OCI-LY3 (cell line): ENCODE measurements around the gene NID1.
A peak's percentile ranks its signal among the peaks of the same experiment; 100 is the strongest.

Source experiments
- H2AFZ ChIP-seq: fragments of 200-600, 300-600 bp; shearing (Covaris generic); 2 replicates; pipeline ENCODE4 v1.6.0; 2014; ENCODE audit warnings: antibody characterized with exemption, low read depth, low read length
- H3K27ac ChIP-seq: fragments of 200-600, 300-600 bp; sonication (generic); 2 replicates; pipeline ENCODE4 v1.5.1; 2014; ENCODE audit warnings: mild to moderate bottlenecking, low read length, moderate library complexity, mixed read lengths
- H3K27me3 ChIP-seq: fragments of 200-600, 300-600 bp; sonication (generic); 2 replicates; pipeline ENCODE4 v1.6.1; 2014; ENCODE audit warnings: low read depth, low read length, mixed read lengths
- H3K36me3 ChIP-seq: fragments of 200-600, 300-600 bp; sonication (generic); replicated peaks from 2 replicates; pipeline ENCODE3; 2014; ENCODE audit warnings: low read depth, low read length, mixed read lengths
- H3K4me1 ChIP-seq: fragments of 300-600, 200-600 bp; sonication (generic); 2 replicates; pipeline ENCODE4 v1.6.1; 2014; ENCODE audit warnings: low read length, mixed read lengths
- H3K4me2 ChIP-seq: fragments of 200-600, 300-600 bp; sonication (generic); 2 replicates; pipeline ENCODE4 v1.6.1; 2014; ENCODE audit warnings: low read length, mixed read lengths
- H3K4me3 ChIP-seq: fragments of 300-600, 200-600 bp; sonication (generic); 2 replicates; pipeline ENCODE4 v1.5.1; 2014; ENCODE audit warnings: antibody characterized with exemption, mild to moderate bottlenecking, low read length, moderate library complexity
- H3K79me2 ChIP-seq: fragments of 300-600, 200-600 bp; shearing (Covaris generic); 2 replicates; pipeline ENCODE4 v1.6.1; 2014; ENCODE audit warnings: mild to moderate bottlenecking, low read length, mixed read lengths
- H3K9ac ChIP-seq: fragments of 300-600, 200-600 bp; shearing (Covaris generic); 2 replicates; pipeline ENCODE4 v1.6.0; 2014; ENCODE audit warnings: mild to moderate bottlenecking, low read length, moderate library complexity
- H3K9me3 ChIP-seq: fragments of 200-600, 300-600 bp; shearing (Covaris generic); 2 replicates; pipeline ENCODE4 v1.6.1; 2014; ENCODE audit warnings: low read length, mixed read lengths; ENCODE audit not compliant: insufficient read depth
- H4K20me1 ChIP-seq: fragments of 200-600, 300-600 bp; sonication (generic); 2 replicates; pipeline ENCODE4 v1.6.1; 2016; ENCODE audit warnings: low read length, mixed read lengths; ENCODE audit not compliant: insufficient read depth
- EZH2phosphoT487 ChIP-seq: fragments of 200-600 bp; shearing (Covaris generic); IDR thresholded peaks from 2 replicates; pipeline ENCODE4 v1.6.1; 2018; ENCODE audit warnings: antibody characterized with exemption, mixed run types, low read depth
- TF ChIP-seq, protein P1 (sequence below): fragments of 200-600, 300-600 bp; sonication (generic); IDR thresholded peaks from 2 replicates; pipeline ENCODE4 v1.5.1; 2014; ENCODE audit warnings: antibody characterized with exemption, low read length, low read depth

Gene NID1

GRCh38 chr1:236107121-236107907, 42.4 kb upstream of the NID1 start:
- Histone ChIP-seq H4K20me1 (no peaks in the 10 kb centered on the region), H3K36me3 (no peaks in the 10 kb centered on the region), H3K4me2 (peak overlapping the region; percentile 79), H2AFZ (no peak overlapping the region), H3K4me3 (peak overlapping the region; percentile 72; the same call in 1 of the 2 replicates), H3K4me1 (peaks cover 22% of the 10 kb centered on the region), H3K9ac (no peak overlapping the region), H3K9me3 (no peaks in the 10 kb centered on the region), H3K27ac (no peak overlapping the region), H3K27me3 (peaks cover 8% of the 10 kb centered on the region; the same call in 1 of the 2 replicates), H3K79me2 (no peaks in the 10 kb centered on the region)
- TF ChIP-seq, protein P1, sequence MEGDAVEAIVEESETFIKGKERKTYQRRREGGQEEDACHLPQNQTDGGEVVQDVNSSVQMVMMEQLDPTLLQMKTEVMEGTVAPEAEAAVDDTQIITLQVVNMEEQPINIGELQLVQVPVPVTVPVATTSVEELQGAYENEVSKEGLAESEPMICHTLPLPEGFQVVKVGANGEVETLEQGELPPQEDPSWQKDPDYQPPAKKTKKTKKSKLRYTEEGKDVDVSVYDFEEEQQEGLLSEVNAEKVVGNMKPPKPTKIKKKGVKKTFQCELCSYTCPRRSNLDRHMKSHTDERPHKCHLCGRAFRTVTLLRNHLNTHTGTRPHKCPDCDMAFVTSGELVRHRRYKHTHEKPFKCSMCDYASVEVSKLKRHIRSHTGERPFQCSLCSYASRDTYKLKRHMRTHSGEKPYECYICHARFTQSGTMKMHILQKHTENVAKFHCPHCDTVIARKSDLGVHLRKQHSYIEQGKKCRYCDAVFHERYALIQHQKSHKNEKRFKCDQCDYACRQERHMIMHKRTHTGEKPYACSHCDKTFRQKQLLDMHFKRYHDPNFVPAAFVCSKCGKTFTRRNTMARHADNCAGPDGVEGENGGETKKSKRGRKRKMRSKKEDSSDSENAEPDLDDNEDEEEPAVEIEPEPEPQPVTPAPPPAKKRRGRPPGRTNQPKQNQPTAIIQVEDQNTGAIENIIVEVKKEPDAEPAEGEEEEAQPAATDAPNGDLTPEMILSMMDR, result no peak
- no peak for TF ChIP-seq EZH2phosphoT487

DNA sequence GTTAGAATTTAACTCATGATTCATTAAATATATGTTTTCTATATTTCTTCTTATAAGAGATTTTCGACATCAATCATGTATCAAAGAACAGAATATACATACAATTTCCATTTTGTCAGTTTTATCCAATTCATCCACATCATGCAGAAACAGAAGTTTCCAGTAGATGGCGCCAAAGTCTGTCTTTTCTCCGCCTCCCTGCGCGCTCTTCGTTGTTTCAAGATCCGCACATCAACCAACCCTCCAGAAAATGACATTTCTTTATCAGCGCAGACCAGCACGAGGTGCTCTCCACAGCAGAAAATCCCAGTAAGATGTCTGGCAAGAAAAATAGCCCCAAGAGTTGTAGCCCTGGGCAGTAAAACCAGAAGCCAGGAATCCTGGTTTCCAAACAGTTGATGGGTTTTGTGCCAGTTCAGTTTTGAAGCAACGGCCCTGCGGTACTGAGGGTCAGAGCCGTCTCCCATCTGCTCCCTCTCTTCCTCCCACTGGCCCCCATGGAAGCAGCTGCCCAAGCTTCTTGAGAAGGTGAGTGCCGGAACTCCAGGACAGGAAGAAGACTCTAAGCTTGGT, 38.8 kb upstream of the NID1 start:
- TF ChIP-seq EZH2phosphoT487, result no peak
- TF ChIP-seq, protein P1, result peak; percentile 89
- H4K20me1 ChIP-seq, result no peaks in the 10 kb centered on the region
- H3K4me1 ChIP-seq, result peaks cover 20% of the 10 kb centered on the region
- no peak overlapping the region for H3K27ac ChIP-seq
- no peak overlapping the region; the same call in 1 of the 2 replicates for H2AFZ ChIP-seq
- no peaks in the 10 kb centered on the region for H3K9me3 ChIP-seq
- no peak overlapping the region for H3K4me3 ChIP-seq
- no peak overlapping the region for H3K9ac ChIP-seq
- no peaks in the 10 kb centered on the region for H3K36me3 ChIP-seq
- peaks cover 16% of the 10 kb centered on the region; the same call in 1 of the 2 replicates for H3K27me3 ChIP-seq
- H3K79me2 ChIP-seq, result no peaks in the 10 kb centered on the region
- H3K4me2 ChIP-seq, result peak overlapping the region; percentile 64

- no peaks in the 10 kb centered on the region for H3K79me2 ChIP-seq
- H3K4me3 ChIP-seq, result no peak overlapping the region
- H3K27ac ChIP-seq, result no peak overlapping the region
- no peaks in the 10 kb centered on the region for H3K9me3 ChIP-seq
- TF ChIP-seq, protein P1, result no peak
- no peak for TF ChIP-seq EZH2phosphoT487
- H3K9ac ChIP-seq, result no peak overlapping the region
- no peaks in the 10 kb centered on the region for H4K20me1 ChIP-seq
- H3K4me1 ChIP-seq, result peaks cover 20% of the 10 kb centered on the region
- no peaks in the 10 kb centered on the region for H3K36me3 ChIP-seq
- H3K4me2 ChIP-seq, result peak overlapping the region; percentile 29
- peaks cover 17% of the 10 kb centered on the region; the same call in 1 of the 2 replicates for H3K27me3 ChIP-seq
- no peak overlapping the region for H2AFZ ChIP-seq
Measured at GRCh38 chr1:236103059-236103458, 38.2 kb upstream of the NID1 start.

DNA sequence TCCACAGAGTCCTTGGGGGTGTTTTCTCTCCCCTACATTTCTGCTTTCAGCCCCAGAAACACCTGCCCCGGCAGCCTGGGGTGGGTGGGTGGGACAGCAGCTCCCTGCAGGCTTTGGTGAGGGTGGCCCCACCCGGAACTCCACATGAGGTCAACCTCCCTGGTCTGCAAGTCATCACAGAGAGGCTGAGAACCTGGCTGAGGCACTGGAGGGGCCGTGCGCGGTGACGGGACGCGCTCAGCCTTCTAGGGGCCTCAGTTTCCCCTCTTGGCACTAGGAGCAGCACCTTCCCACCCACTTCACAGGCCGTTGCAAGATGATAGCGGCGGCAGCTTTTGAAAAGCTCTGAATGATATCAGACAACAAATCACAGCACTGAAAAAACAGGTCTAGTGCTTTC, 37.7 kb upstream of the NID1 start:
- Histone ChIP-seq H3K4me1 (peaks cover 23% of the 10 kb centered on the region), H3K9me3 (no peaks in the 10 kb centered on the region), H3K9ac (no peak overlapping the region), H4K20me1 (no peaks in the 10 kb centered on the region), H3K79me2 (no peaks in the 10 kb centered on the region), H2AFZ (no peak overlapping the region), H3K4me3 (no peak overlapping the region), H3K27ac (no peak overlapping the region), H3K36me3 (peaks cover 2% of the 10 kb centered on the region), H3K4me2 (peak overlapping the region; percentile 29; the same call in 1 of the 2 replicates), H3K27me3 (peaks cover 16% of the 10 kb centered on the region; the same call in 1 of the 2 replicates)
- TF ChIP-seq, protein P1, result no peak
- no peak for TF ChIP-seq EZH2phosphoT487
